Erythroblast (primary cell): ENCODE results near the gene CTDNEP1.
"Not testable (repeated sequence)": the region's sequence is repeated elsewhere in the genome, so short reads cannot be mapped to it uniquely, and the experiment has no call there.

ENCODE experiments used
- DNase-seq, 2 experiments: peaks; one replicate each; lab custom pipeline; 2025; lab: John Stamatoyannopoulos, UW
- GATA1 ChIP-seq: IDR thresholded peaks from 2 replicates; pipeline ENCODE4 v1.6.1; 2011; ENCODE audit warnings: low read depth, mild to moderate bottlenecking, control low read depth, low read length, moderate library complexity
- POLR2A ChIP-seq: IDR thresholded peaks from 2 replicates; pipeline ENCODE4 v1.6.1; 2011; ENCODE audit warnings: mild to moderate bottlenecking, low read length

CTDNEP1 gene

GRCh38 chr17:7249214-7249613 is 2.3 kb downstream of the CTDNEP1 start:
- TF ChIP-seq GATA1, result no peak
- no peak for TF ChIP-seq POLR2A
- DNase-seq, result no peak

GRCh38 chr17:7248796-7249195 is 2.7 kb downstream of the CTDNEP1 start:
- TF ChIP-seq GATA1, result no peak
- no peak for TF ChIP-seq POLR2A
- no peak for DNase-seq

- no peak for DNase-seq
- TF ChIP-seq GATA1 (no peak), POLR2A (no peak)
Measured at GRCh38 chr17:7246779-7247178, 4.8 kb downstream of the CTDNEP1 start.

GRCh38 chr17:7243838-7244237 is 7.7 kb downstream of the CTDNEP1 start:
- DNase-seq, result not testable (repeated sequence)

GRCh38 chr17:7243453-7243729 is 8.1 kb downstream of the CTDNEP1 start:
- TF ChIP-seq POLR2A, result no peak
- TF ChIP-seq GATA1, result no peak
- DNase-seq, result no peak

- TF ChIP-seq POLR2A (peak; percentile 64), GATA1 (no peak)
- DNase-seq, result peak; percentile 98 to 99
Measured at GRCh38 chr17:7242717-7243452, 8.6 kb downstream of the CTDNEP1 start.

GRCh38 chr17:7241783-7242716 is 9.5 kb downstream of the CTDNEP1 start, which contains the start of gene GABARAP:
Gene GABARAP, minus strand, starts transcription at chr17:7242449. Its CDS starts 119 bp downstream, at chr17:7242330.
- DNase-seq, result peak; percentile 97 to 98
- TF ChIP-seq POLR2A, result peak; percentile 80
- TF ChIP-seq GATA1, result no peak

- no peak for DNase-seq
- no peak for TF ChIP-seq POLR2A
Measured at GRCh38 chr17:7241090-7241733, 10.3 kb downstream of the CTDNEP1 start.

GRCh38 chr17:7240375-7240774 is 11.2 kb downstream of the CTDNEP1 start:
- TF ChIP-seq POLR2A (no peak), GATA1 (no peak)
- no peak for DNase-seq

- peak; percentile 99 to 100 for DNase-seq
- peak; percentile 61 for TF ChIP-seq POLR2A
- no peak for TF ChIP-seq GATA1
Measured at GRCh38 chr17:7239091-7240027, 12.2 kb downstream of the CTDNEP1 start, which contains the start of gene PHF23. Gene PHF23, minus strand, starts transcription at chr17:7239457. Its CDS starts 178 bp downstream, at chr17:7239279.

- TF ChIP-seq GATA1 (no peak), POLR2A (no peak)
- peak; percentile 78 to 79 for DNase-seq
Measured at GRCh38 chr17:7238420-7239090, 13.0 kb downstream of the CTDNEP1 start.

GRCh38 chr17:7237761-7238419 is 13.6 kb downstream of the CTDNEP1 start:
- DNase-seq, result peak; percentile 87 to 92
- TF ChIP-seq POLR2A (no peak), GATA1 (no peak)
